GM19328 (cell line): ENCODE results near the gene PDGFA.

Source experiments
- ATAC-seq: cut with Tn5 transposase; IDR thresholded peaks from one replicate; pipeline ENCODE4 v1.9.1; 2021; ENCODE audit warnings: mild to moderate bottlenecking, moderate library complexity; ENCODE audit not compliant: unreplicated experiment

The PDGFA gene

GRCh38 chr7:517774-518629, 1.6 kb downstream of the PDGFA start:
- ATAC-seq, result no peak

GRCh38 chr7:516606-517456, 2.8 kb downstream of the PDGFA start:
- no peak for ATAC-seq

- ATAC-seq, result no peak
Measured at GRCh38 chr7:516216-516605, 3.4 kb downstream of the PDGFA start.

- no peak for ATAC-seq
Measured at GRCh38 chr7:515628-516027, 4.0 kb downstream of the PDGFA start.

GRCh38 chr7:514651-515598, 4.7 kb downstream of the PDGFA start:
- ATAC-seq, result no peak

- ATAC-seq, result no peak
Measured at GRCh38 chr7:514242-514641, 5.4 kb downstream of the PDGFA start.

GRCh38 chr7:513521-514166, 6.0 kb downstream of the PDGFA start:
- ATAC-seq, result no peak

GRCh38 chr7:512541-513311, 6.9 kb downstream of the PDGFA start:
- ATAC-seq, result no peak

GRCh38 chr7:512146-512510, 7.5 kb downstream of the PDGFA start:
- no peak for ATAC-seq

- no peak for ATAC-seq
Measured at GRCh38 chr7:511476-512145, 8.0 kb downstream of the PDGFA start.

GRCh38 chr7:510782-511281, 8.8 kb downstream of the PDGFA start:
- no peak for ATAC-seq

- ATAC-seq, result no peak
Measured at GRCh38 chr7:510131-510481, 9.5 kb downstream of the PDGFA start.

GRCh38 chr7:509426-510130, 10.1 kb downstream of the PDGFA start:
- ATAC-seq, result no peak

- no peak for ATAC-seq
Measured at GRCh38 chr7:508461-509170, 11.0 kb downstream of the PDGFA start.

GRCh38 chr7:507623-508300, 11.9 kb downstream of the PDGFA start:
- no peak for ATAC-seq

- ATAC-seq, result no peak
Measured at GRCh38 chr7:506921-507622, 12.6 kb downstream of the PDGFA start.

- ATAC-seq, result no peak
Measured at GRCh38 chr7:506391-506831, 13.2 kb downstream of the PDGFA start.
